ENCODE measurements around the gene OLIG1. TPM values are rescaled to one million over a fixed set of nuclear protein-coding genes. Genes with fewer than 3 reads are reported as not detected.

OLIG1 gene
- total RNA-seq, 1 donor: 2.6 TPM

- H3K4me1 ChIP-seq (ENCODE audit: insufficient read depth, low read length): peaks cover 86% of the 10 kb centered on the region
- H3K27me3 ChIP-seq (ENCODE audit: insufficient read depth, low read length): peaks cover 24% of the 10 kb centered on the region
- no peak overlapping the region for H3K4me3 ChIP-seq (ENCODE audit: low read length)
- H3K9me3 ChIP-seq (ENCODE audit: low read depth, low read length): no peaks in the 10 kb centered on the region
Observed at GRCh38 chr21:33064623-33065390, 5.1 kb upstream of the OLIG1 start.

GRCh38 chr21:33067043-33067442 lies 2.9 kb upstream of the OLIG1 start:
- H3K4me3 ChIP-seq (ENCODE audit: low read length): no peak overlapping the region
- peaks cover 35% of the 10 kb centered on the region for H3K27me3 ChIP-seq (ENCODE audit: insufficient read depth, low read length)
- no peaks in the 10 kb centered on the region for H3K9me3 ChIP-seq (ENCODE audit: low read depth, low read length)
- peaks cover 86% of the 10 kb centered on the region for H3K4me1 ChIP-seq (ENCODE audit: insufficient read depth, low read length)

- H3K4me3 ChIP-seq (ENCODE audit: low read length): no peak overlapping the region
- H3K27me3 ChIP-seq (ENCODE audit: insufficient read depth, low read length): peaks cover 39% of the 10 kb centered on the region
Observed at GRCh38 chr21:33067457-33067856, 2.5 kb upstream of the OLIG1 start.

GRCh38 chr21:33069243-33069642 lies 698 bp upstream of the OLIG1 start:
- Histone ChIP-seq H3K27me3 (ENCODE audit: insufficient read depth, low read length) (peaks cover 57% of the 10 kb centered on the region), H3K4me1 (ENCODE audit: insufficient read depth, low read length) (peaks cover 70% of the 10 kb centered on the region), H3K9me3 (ENCODE audit: low read depth, low read length) (no peaks in the 10 kb centered on the region), H3K4me3 (ENCODE audit: low read length) (no peak overlapping the region)

More at GRCh38 chr21:33067457-33067856, 2.5 kb upstream of the OLIG1 start:
- Histone ChIP-seq H3K9me3 (ENCODE audit: low read depth, low read length) (no peaks in the 10 kb centered on the region), H3K4me1 (ENCODE audit: insufficient read depth, low read length) (peaks cover 86% of the 10 kb centered on the region)

- Histone ChIP-seq H3K27me3 (ENCODE audit: insufficient read depth, low read length) (peaks cover 60% of the 10 kb centered on the region), H3K9me3 (ENCODE audit: low read depth, low read length) (no peaks in the 10 kb centered on the region), H3K4me1 (ENCODE audit: insufficient read depth, low read length) (peaks cover 67% of the 10 kb centered on the region), H3K4me3 (ENCODE audit: low read length) (peak overlapping the region; percentile 37)
Observed at GRCh38 chr21:33069645-33069993, 322 bp upstream of the OLIG1 start.

GRCh38 chr21:33070744-33070997 lies 730 bp downstream of the OLIG1 start:
- Histone ChIP-seq H3K4me3 (ENCODE audit: low read length) (peak overlapping the region; percentile 37), H3K27me3 (ENCODE audit: insufficient read depth, low read length) (peaks cover 61% of the 10 kb centered on the region), H3K9me3 (ENCODE audit: low read depth, low read length) (no peaks in the 10 kb centered on the region), H3K4me1 (ENCODE audit: insufficient read depth, low read length) (peaks cover 58% of the 10 kb centered on the region)

- peak overlapping the region; percentile 37 for H3K4me3 ChIP-seq (ENCODE audit: low read length)
- H3K27me3 ChIP-seq (ENCODE audit: insufficient read depth, low read length): peaks cover 61% of the 10 kb centered on the region
- H3K4me1 ChIP-seq (ENCODE audit: insufficient read depth, low read length): peaks cover 57% of the 10 kb centered on the region
- H3K9me3 ChIP-seq (ENCODE audit: low read depth, low read length): no peaks in the 10 kb centered on the region
Observed at GRCh38 chr21:33070998-33071769, 1.2 kb downstream of the OLIG1 start.

- Histone ChIP-seq H3K4me3 (ENCODE audit: low read length) (peak overlapping the region; percentile 37), H3K4me1 (ENCODE audit: insufficient read depth, low read length) (peaks cover 50% of the 10 kb centered on the region), H3K27me3 (ENCODE audit: insufficient read depth, low read length) (peaks cover 57% of the 10 kb centered on the region), H3K9me3 (ENCODE audit: low read depth, low read length) (no peaks in the 10 kb centered on the region)
Observed at GRCh38 chr21:33071770-33072306, 1.9 kb downstream of the OLIG1 start.

- Histone ChIP-seq H3K4me3 (ENCODE audit: low read length) (no peak overlapping the region), H3K9me3 (ENCODE audit: low read depth, low read length) (no peaks in the 10 kb centered on the region), H3K27me3 (ENCODE audit: insufficient read depth, low read length) (peaks cover 51% of the 10 kb centered on the region), H3K4me1 (ENCODE audit: insufficient read depth, low read length) (peaks cover 33% of the 10 kb centered on the region)
Observed at GRCh38 chr21:33073636-33074035, 3.7 kb downstream of the OLIG1 start.

- Histone ChIP-seq H3K4me3 (ENCODE audit: low read length) (no peak overlapping the region), H3K4me1 (ENCODE audit: insufficient read depth, low read length) (peaks cover 23% of the 10 kb centered on the region), H3K27me3 (ENCODE audit: insufficient read depth, low read length) (peaks cover 41% of the 10 kb centered on the region), H3K9me3 (ENCODE audit: low read depth, low read length) (no peaks in the 10 kb centered on the region)
Observed at GRCh38 chr21:33075128-33075527, 5.2 kb downstream of the OLIG1 start.

GRCh38 chr21:33075596-33076195 lies 5.8 kb downstream of the OLIG1 start:
- peaks cover 41% of the 10 kb centered on the region for H3K27me3 ChIP-seq (ENCODE audit: insufficient read depth, low read length)
- peaks cover 20% of the 10 kb centered on the region for H3K4me1 ChIP-seq (ENCODE audit: insufficient read depth, low read length)
- H3K4me3 ChIP-seq (ENCODE audit: low read length): no peak overlapping the region
- no peaks in the 10 kb centered on the region for H3K9me3 ChIP-seq (ENCODE audit: low read depth, low read length)

- Histone ChIP-seq H3K9me3 (ENCODE audit: low read depth, low read length) (no peaks in the 10 kb centered on the region), H3K27me3 (ENCODE audit: insufficient read depth, low read length) (peaks cover 32% of the 10 kb centered on the region)
Observed at GRCh38 chr21:33076600-33077329, 6.8 kb downstream of the OLIG1 start.

GRCh38 chr21:33078907-33079582 lies 9.1 kb downstream of the OLIG1 start:
- no peaks in the 10 kb centered on the region for H3K9me3 ChIP-seq (ENCODE audit: low read depth, low read length)
- peaks cover 10% of the 10 kb centered on the region for H3K27me3 ChIP-seq (ENCODE audit: insufficient read depth, low read length)
- no peak overlapping the region for H3K4me3 ChIP-seq (ENCODE audit: low read length)
- H3K4me1 ChIP-seq (ENCODE audit: insufficient read depth, low read length): peaks cover 6% of the 10 kb centered on the region

More at GRCh38 chr21:33076600-33077329, 6.8 kb downstream of the OLIG1 start:
- Histone ChIP-seq H3K4me3 (ENCODE audit: low read length) (no peak overlapping the region), H3K4me1 (ENCODE audit: insufficient read depth, low read length) (peaks cover 10% of the 10 kb centered on the region)

GRCh38 chr21:33080376-33080775 lies 10.4 kb downstream of the OLIG1 start:
- Histone ChIP-seq H3K4me3 (ENCODE audit: low read length) (no peak overlapping the region), H3K9me3 (ENCODE audit: low read depth, low read length) (no peaks in the 10 kb centered on the region)

More at GRCh38 chr21:33080376-33080775, 10.4 kb downstream of the OLIG1 start:
- peaks cover 4% of the 10 kb centered on the region for H3K27me3 ChIP-seq (ENCODE audit: insufficient read depth, low read length)
- peaks cover 6% of the 10 kb centered on the region for H3K4me1 ChIP-seq (ENCODE audit: insufficient read depth, low read length)

All from mononuclear cell (primary cell).